HG03039 (cell line): ENCODE data around the gene MRC1.

Source experiments
- ATAC-seq: cut with Tn5 transposase; IDR thresholded peaks from one replicate; pipeline ENCODE4 v1.9.1; 2021; ENCODE audit warnings: mild to moderate bottlenecking, moderate library complexity; ENCODE audit not compliant: unreplicated experiment

Gene MRC1

GRCh38 chr10:17842641-17843040, 33.5 kb downstream of the MRC1 start:
- ATAC-seq: no peak

GRCh38 chr10:17847585-17848296, 38.6 kb downstream of the MRC1 start:
- ATAC-seq: no peak

GRCh38 chr10:17848646-17849045, 39.5 kb downstream of the MRC1 start:
- no peak for ATAC-seq

GRCh38 chr10:17850501-17850900, 41.4 kb downstream of the MRC1 start:
- no peak for ATAC-seq

- ATAC-seq: no peak
These were observed 42.5 kb downstream of the MRC1 start for GRCh38 chr10:17851611-17852010.

- no peak for ATAC-seq
These were observed 45.0 kb downstream of the MRC1 start for GRCh38 chr10:17854044-17854652.

GRCh38 chr10:17857040-17857439, 47.9 kb downstream of the MRC1 start:
- no peak for ATAC-seq

- no peak for ATAC-seq
These were observed 50.5 kb downstream of the MRC1 start for GRCh38 chr10:17859492-17860156.

- no peak for ATAC-seq
These were observed 52.6 kb downstream of the MRC1 start for GRCh38 chr10:17861760-17862159.

GRCh38 chr10:17865351-17865750, 56.2 kb downstream of the MRC1 start:
- ATAC-seq: no peak

- ATAC-seq: no peak
These were observed 57.2 kb downstream of the MRC1 start for GRCh38 chr10:17866346-17866745.

GRCh38 chr10:17867056-17867455, 57.9 kb downstream of the MRC1 start:
- no peak for ATAC-seq

GRCh38 chr10:17871036-17871435, 61.9 kb downstream of the MRC1 start:
- ATAC-seq: no peak

- ATAC-seq: no peak
These were observed 63.3 kb downstream of the MRC1 start for GRCh38 chr10:17872191-17873091.

GRCh38 chr10:17873946-17874345, 64.8 kb downstream of the MRC1 start:
- ATAC-seq: no peak

GRCh38 chr10:17877121-17877520, 68.0 kb downstream of the MRC1 start:
- no peak for ATAC-seq

GRCh38 chr10:17878896-17879295, 69.7 kb downstream of the MRC1 start:
- ATAC-seq: no peak

- no peak for ATAC-seq
These were observed 71.5 kb downstream of the MRC1 start for GRCh38 chr10:17880601-17881000.

GRCh38 chr10:17882557-17882956, 73.4 kb downstream of the MRC1 start:
- ATAC-seq: no peak

- ATAC-seq: no peak
These were observed 74.5 kb downstream of the MRC1 start for GRCh38 chr10:17883621-17884020.

- no peak for ATAC-seq
These were observed 79.0 kb downstream of the MRC1 start for GRCh38 chr10:17888189-17888588.
